GM18951 (cell line): ENCODE measurements around the gene FERMT3.

Source experiments
- POLR2A ChIP-seq: IDR thresholded peaks from 4 replicates; pipeline ENCODE4 v1.6.1; 2011; ENCODE audit warnings: mild to moderate bottlenecking; ENCODE audit not compliant: insufficient read length, insufficient read depth; ENCODE audit errors: extremely low read depth
- in situ Hi-C: fragments of 300-500 bp; cut with MboI; formaldehyde crosslinking; loops from one replicate; pipeline ENCODE4 v1.12.0; 2022; ENCODE audit warnings: low sequenced_read_pairs, mixed read lengths, inconsistent platforms; ENCODE audit not compliant: unreplicated experiment

Gene FERMT3

DNA sequence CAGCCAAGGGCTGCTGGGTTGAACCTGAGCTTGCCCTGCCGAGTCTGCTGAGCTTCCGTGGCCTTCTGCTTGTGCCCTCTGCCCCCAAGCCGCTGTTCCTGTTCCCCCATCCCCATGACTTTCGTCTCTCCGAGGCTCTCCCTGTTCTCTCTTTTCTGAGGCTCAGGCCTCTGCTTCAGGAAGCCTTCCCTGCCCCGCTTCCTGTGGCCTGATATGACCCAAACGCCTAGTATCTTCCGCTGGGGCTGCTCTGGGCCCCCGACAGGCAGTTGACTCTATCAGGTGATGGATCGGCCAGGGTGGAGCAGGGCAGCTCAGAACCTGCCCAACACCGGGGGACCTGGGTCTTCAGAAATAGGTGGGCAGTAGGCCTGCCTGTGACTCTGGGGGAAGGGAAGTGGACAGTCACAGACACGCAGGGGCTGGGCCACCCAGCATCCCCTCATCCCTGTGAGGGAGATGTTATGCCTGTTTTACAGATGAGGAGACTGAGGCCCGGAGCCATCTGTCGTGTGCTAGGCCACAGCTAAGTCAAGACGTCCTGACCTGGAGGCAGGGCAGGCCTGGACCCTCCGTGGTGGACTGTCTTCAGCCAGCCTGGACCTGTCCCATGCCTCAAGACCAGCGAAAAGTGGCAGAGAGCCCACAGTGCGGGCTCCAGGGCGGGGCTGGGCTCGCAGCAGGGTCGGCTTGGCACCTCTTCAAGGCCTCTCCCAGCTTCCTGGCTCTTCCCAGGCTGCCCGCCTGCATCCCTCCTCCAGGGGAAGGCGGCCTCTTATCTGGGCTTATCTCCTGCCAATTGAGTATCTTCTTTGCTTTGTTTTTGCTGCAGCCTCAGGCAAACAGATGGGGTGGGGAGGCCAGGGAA is 61.7 kb downstream of the FERMT3 start:
- TF ChIP-seq POLR2A, result no peak
- in situ Hi-C loops, result no loop called here

DNA sequence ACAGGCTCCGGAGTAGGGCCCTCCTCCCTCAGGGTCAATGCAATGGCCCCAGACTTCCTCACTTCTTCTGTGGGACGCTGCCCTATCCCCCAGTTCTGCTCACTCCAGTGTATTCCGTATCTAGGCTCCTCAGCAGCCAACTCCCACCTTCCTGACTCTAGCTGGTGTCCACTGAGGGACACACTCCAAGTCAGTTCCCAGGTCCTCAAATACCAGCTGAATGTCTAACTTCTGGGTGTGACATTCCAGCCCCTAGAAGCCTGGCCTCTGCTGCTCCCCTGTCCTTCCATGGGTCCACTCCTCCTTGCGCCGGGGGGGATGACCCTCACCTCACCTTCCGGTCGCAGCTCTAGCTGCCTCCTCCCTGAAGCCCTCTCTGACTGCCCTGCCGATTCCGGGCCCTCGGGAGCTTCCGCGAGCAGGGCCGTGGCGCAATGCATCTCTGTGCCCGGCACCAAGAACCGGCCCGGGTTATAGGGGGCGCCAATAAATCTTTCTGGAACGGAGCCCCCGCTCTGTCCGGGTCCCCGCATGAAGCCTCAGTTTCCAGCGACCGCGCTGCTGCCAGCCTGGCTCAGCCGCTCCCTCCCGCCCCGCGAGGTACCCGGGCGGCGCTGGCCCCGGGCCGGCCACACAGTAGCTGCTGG is 62.5 kb downstream of the FERMT3 start:
- no peak for TF ChIP-seq POLR2A
- in situ Hi-C loops, result no loop called here

DNA sequence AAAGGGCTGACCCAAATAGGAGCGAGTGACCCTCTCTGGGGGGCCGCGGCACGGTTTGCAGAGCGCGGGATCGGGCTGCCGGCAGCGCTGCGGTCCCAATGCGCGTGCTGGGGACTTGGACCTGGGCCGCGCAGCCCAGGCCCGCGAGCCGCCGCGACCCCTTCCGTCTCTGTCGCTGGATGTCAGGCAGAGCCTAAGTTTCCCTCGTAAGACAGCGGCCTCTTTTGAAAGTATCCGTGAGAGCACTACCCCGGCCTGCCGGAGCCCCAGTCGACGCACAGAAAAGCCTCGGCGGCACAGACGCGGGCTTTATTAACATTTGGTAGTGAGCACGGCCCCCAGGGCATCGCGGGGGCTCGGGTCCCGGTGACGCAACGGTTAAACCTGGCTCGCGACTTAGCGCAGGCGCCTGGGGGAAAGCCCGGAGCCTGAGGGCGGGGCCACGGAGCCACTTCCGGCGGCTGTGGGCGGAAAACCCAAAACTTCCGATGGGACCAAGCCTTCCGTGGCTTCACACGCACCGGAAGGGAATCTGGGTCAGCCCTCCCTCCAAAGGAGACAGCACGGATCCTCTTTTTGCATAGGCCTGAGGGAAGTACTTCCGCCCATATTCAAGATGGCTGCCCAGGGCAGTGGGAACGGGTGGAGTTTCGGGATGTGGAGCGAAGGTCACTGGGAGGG is 63.2 kb downstream of the FERMT3 start:
- in situ Hi-C loops, result no loop called here
- peak; percentile 75 for TF ChIP-seq POLR2A
